K562 (cell line): Measurements from ENCODE around the gene CD24. TPM values are rescaled to one million over a fixed set of nuclear protein-coding genes. Genes with fewer than 3 reads are reported as not detected.

Experiments
- BDP1 ChIP-seq: IDR thresholded peaks from 3 replicates; pipeline ENCODE4 v1.6.1; 2011; ENCODE audit not compliant: insufficient read length, insufficient read depth
- ERF ChIP-seq: fragments of 450-650 bp; formaldehyde crosslinking; IDR thresholded peaks from 2 replicates; pipeline ENCODE4 v1.4.0; 2020; ENCODE audit warnings: mild to moderate bottlenecking, mixed read lengths
- FOXK2 ChIP-seq, 2 experiments: fragments of 450-650 bp; IDR thresholded peaks in 1 of 2; conservative IDR thresholded peaks in 1 of 2; 2 replicates each; pipeline ENCODE4 v1.6.1; 2016; ENCODE audit warnings: low read depth in 2 of 2, mild to moderate bottlenecking in 1 of 2
- HDAC1 ChIP-seq, 2 experiments: fragments of 450-650 bp; IDR thresholded peaks; 2 replicates each; pipeline ENCODE4 v1.6.1; 2016 to 2017; ENCODE audit warnings: inconsistent platforms in 1 of 2, mild to moderate bottlenecking in 1 of 2, moderate library complexity in 1 of 2
- HMG20A ChIP-seq: fragments of 450-650 bp; formaldehyde crosslinking; conservative IDR thresholded peaks from 2 replicates; pipeline ENCODE4 v1.4.0; 2020; ENCODE audit warnings: mild to moderate bottlenecking, mixed read lengths
- ILK ChIP-seq: fragments of 450-650 bp; IDR thresholded peaks from 2 replicates; pipeline ENCODE4 v1.6.1; 2016; ENCODE audit warnings: missing genetic modification characterization, low read depth, mild to moderate bottlenecking, missing compliant biosample characterization, moderate library complexity, borderline replicate concordance
- JUND ChIP-seq, 2 experiments: IDR thresholded peaks; 2 replicates in 1 of 2; 3 replicates in 1 of 2; pipeline ENCODE4 v1.6.1; 2011; ENCODE audit warnings: borderline replicate concordance in 2 of 2, low read depth in 2 of 2, low read length in 2 of 2, improper control_type of control experiment in 1 of 2, missing biosample characterization in 1 of 2, missing genetic modification characterization in 1 of 2, missing genetic modification reagents in 1 of 2
- KDM4B ChIP-seq, 2 experiments: fragments of 450-650 bp in 1 of 2; sonication (generic) in 1 of 2; IDR thresholded peaks; 2 replicates each; pipeline ENCODE4 v1.6.1; 2016 to 2017; ENCODE audit warnings: borderline replicate concordance in 2 of 2, antibody characterized with exemption in 1 of 2, low read depth in 1 of 2, mild to moderate bottlenecking in 1 of 2
- MCM3 ChIP-seq: fragments of 450-650 bp; IDR thresholded peaks from 2 replicates; pipeline ENCODE4 v1.6.1; 2016
- MED1 ChIP-seq: sonication (generic); formaldehyde crosslinking; IDR thresholded peaks from 2 replicates; pipeline ENCODE4 v1.8.1; 2023; ENCODE audit warnings: missing genetic modification reagents, borderline replicate concordance
- PHB ChIP-seq: fragments of 250-450 bp; sonication (Bioruptor Pico); IDR thresholded peaks from 2 replicates; pipeline ENCODE4 v1.5.0; 2021
- TCF3 ChIP-seq: sonication (generic); formaldehyde crosslinking; IDR thresholded peaks from 2 replicates; pipeline ENCODE4 v1.4.0; 2020; ENCODE audit warnings: mild to moderate bottlenecking, missing genetic modification reagents
- TCF7L2 ChIP-seq: fragments of 150-350 bp; IDR thresholded peaks from 2 replicates; pipeline ENCODE4 v1.6.1; 2016; ENCODE audit warnings: low read depth, mild to moderate bottlenecking, low read length, moderate library complexity
- polyA plus RNA-seq, 8 experiments: library from polyadenylated mRNA; depleted of rRNA in 4 of 8; stranded (reverse) in 5 of 8; unstranded in 3 of 8; fragments of >200 nt; fragmentation: Nextera tagmentation in 2 of 8; fragmentation: Illumina TruSeq in 1 of 8; extraction: Ambion mirVana in 2 of 8; extraction: Trizol in 1 of 8; gene quantifications; 2 replicates each; pipeline versions ENCODE4 v1.2.1 to v1.2.3, GENCODE V29; 2011 to 2014; ENCODE audit warnings: inconsistent platforms in 1 of 8, missing spikeins in 1 of 8
- total RNA-seq, 7 experiments: library from RNA; depleted of rRNA in 6 of 7; stranded (reverse); fragments of >200 nt in 6 of 7; fragmentation: Illumina TruSeq in 2 of 7; extraction: Trizol in 2 of 7; gene quantifications; 2 replicates each; pipeline versions ENCODE4 v1.2.1 to v1.2.3, GENCODE V29; 2011 to 2021; ENCODE audit warnings: low replicate concordance in 1 of 7
- TF ChIP-seq, protein P1 (sequence below): fragments of 450-650 bp; IDR thresholded peaks from 2 replicates; pipeline ENCODE4 v1.6.1; 2016; ENCODE audit warnings: missing biosample characterization, missing genetic modification characterization
- TF ChIP-seq, protein P2 (sequence below): fragments of 450-650 bp; formaldehyde crosslinking; conservative IDR thresholded peaks from 2 replicates; pipeline ENCODE4 v1.4.0; 2022; ENCODE audit warnings: mild to moderate bottlenecking, missing genetic modification characterization

CD24 gene
- total and polyA plus RNA-seq, 9 of the 15 experiments (the other 6 are each of a cell fraction or from before 2014, with no cell fraction given), result 8.8 to 155 (median 27.1) TPM

DNA sequence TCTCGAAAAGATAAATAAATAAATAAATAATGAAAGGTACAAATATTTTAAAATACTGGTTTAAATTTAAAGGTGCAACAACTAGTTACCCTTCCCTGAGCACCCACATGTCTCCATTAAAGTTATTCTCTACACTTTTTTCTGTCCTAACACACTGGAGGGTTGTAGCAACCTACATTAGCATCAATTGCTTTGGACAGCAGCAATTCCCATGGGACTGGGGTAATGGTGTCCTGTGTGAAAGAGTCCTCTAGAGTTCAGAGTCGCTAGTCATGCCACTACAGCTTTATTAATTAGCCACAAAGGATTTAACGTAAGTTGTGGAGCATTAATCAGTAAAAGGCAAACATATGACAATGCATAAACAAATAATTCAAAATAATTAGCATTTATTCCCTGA lies 14.1 kb upstream of the CD24 start (continued):
- TF ChIP-seq FOXK2 (conservative IDR thresholded peaks at IDR 0.05 in 1 of 2, IDR thresholded peaks at IDR 0.05 in 1 of 2; ENCODE audit: low read depth in 2 of 2), result no peak
- TF ChIP-seq, protein P1, sequence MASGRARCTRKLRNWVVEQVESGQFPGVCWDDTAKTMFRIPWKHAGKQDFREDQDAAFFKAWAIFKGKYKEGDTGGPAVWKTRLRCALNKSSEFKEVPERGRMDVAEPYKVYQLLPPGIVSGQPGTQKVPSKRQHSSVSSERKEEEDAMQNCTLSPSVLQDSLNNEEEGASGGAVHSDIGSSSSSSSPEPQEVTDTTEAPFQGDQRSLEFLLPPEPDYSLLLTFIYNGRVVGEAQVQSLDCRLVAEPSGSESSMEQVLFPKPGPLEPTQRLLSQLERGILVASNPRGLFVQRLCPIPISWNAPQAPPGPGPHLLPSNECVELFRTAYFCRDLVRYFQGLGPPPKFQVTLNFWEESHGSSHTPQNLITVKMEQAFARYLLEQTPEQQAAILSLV (tag), result no peak
- TF ChIP-seq HDAC1 (IDR thresholded peaks at IDR 0.05), result no peak
- no peak for TF ChIP-seq TCF3 (CRISPR knock-in tag)
- no peak for TF ChIP-seq TCF7L2
- no peak for TF ChIP-seq MED1 (CRISPR knock-in tag)
- TF ChIP-seq ERF (CRISPR knock-in tag), result no peak
- no peak for TF ChIP-seq BDP1
- TF ChIP-seq KDM4B (IDR thresholded peaks at IDR 0.05; ENCODE audit: borderline replicate concordance in 2 of 2, low read depth in 1 of 2), result no peak
- no peak for TF ChIP-seq JUND (IDR thresholded peaks at IDR 0.05; ENCODE audit: borderline replicate concordance, low read depth, low read length)
- no peak for TF ChIP-seq JUND (tag; IDR thresholded peaks at IDR 0.05; ENCODE audit: borderline replicate concordance, low read depth, low read length)
- TF ChIP-seq HMG20A (CRISPR knock-in tag), result no peak
- no peak for TF ChIP-seq MCM3
- no peak for TF ChIP-seq PHB (CRISPR knock-in tag)
- TF ChIP-seq, protein P2, sequence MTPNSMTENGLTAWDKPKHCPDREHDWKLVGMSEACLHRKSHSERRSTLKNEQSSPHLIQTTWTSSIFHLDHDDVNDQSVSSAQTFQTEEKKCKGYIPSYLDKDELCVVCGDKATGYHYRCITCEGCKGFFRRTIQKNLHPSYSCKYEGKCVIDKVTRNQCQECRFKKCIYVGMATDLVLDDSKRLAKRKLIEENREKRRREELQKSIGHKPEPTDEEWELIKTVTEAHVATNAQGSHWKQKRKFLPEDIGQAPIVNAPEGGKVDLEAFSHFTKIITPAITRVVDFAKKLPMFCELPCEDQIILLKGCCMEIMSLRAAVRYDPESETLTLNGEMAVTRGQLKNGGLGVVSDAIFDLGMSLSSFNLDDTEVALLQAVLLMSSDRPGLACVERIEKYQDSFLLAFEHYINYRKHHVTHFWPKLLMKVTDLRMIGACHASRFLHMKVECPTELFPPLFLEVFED (CRISPR knock-in tag), result no peak
- TF ChIP-seq ILK (tag), result no peak
- TF ChIP-seq, all 486 proteins: peak for 0
